Smooth muscle cell of the brain vasculature (primary cell): ENCODE measurements around the gene POLR2J.
A peak's percentile ranks its signal among the peaks of the same experiment; 100 is the strongest.
"Not testable (repeated sequence)": the region's sequence is repeated elsewhere in the genome, so short reads cannot be mapped to it uniquely, and the experiment has no call there.

Source experiments
- DNase-seq: peaks from one replicate; pipeline ENCODE4 v3.0.0-alpha.2; 2012; ENCODE audit warnings: low read depth, low spot score

The POLR2J gene

GRCh38 chr7:102478314-102479208, at the start of gene POLR2J:
Gene POLR2J, minus strand, starts transcription at chr7:102478922. Its CDS starts 62 bp downstream, at chr7:102478860.
- DNase-seq: peak; percentile 55

DNA sequence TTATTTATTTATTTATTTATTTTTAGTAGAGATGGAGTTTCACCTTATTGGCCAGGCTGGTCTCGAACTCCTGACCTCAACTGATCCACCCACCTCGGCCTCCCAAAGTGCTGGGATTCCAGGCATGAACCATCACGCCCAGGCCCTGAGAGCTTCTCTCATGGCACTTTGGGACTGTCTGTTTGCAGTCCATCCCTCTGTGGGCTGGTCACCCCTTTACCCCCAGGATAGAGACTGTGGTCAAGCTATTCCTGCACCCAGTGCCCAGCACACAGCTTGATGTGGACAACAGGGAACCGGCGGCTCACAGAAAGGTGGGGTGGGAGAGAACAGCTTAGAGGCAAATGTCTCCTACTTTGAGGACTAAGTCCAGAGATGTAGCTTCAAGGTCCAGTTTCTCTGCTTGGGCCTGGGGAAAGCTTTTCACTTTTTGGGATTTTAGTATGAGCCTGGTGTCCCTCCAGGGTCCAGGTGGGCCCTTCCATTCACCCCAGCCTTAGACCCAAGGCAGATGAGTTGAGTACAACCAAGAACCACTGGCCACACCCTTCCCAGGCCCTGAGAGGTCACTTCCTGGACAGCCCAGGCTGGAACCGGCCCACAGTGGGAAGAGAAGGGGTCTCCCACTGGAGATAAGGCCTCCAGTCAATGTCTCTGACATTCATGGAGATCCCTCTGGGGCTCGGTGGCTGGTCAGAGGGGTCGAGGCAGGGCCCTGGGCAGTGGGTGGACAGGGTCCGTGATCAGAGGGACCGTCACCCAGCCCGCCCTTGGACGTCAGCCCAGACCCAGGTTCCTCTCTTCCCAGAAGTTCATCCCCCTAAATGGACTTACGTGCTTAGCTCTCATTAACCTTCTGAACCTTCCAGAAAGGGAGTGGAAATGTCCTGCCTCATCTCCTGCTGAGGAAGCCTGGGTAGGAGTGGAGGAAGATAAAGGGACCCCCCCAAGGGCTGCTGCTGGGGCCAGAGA, 49.4 kb upstream of the POLR2J start:
- not testable (repeated sequence) for DNase-seq

GRCh38 chr7:102527182-102527581, 48.5 kb upstream of the POLR2J start:
- not testable (repeated sequence) for DNase-seq

- DNase-seq: not testable (repeated sequence)
Observed at GRCh38 chr7:102524803-102525202, 46.1 kb upstream of the POLR2J start.

DNA sequence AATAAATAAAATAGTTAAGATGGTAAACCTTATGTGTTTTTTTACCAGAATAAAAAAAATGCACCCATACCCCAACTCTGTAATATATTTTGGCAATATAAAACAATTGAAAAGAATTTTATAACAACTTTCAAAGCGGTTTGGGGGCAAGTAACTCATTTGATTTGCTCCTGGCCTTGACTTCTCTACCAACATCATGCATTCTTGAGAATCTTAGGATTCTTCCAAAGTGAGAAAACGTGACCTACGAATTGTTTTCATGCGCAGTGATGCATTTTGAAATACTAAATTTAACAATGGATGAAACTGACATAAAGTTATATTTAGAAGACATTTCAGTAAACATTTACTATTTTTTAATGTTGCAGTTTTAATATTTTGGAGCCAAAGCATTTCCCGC, 42.1 kb upstream of the POLR2J start:
- not testable (repeated sequence) for DNase-seq

DNA sequence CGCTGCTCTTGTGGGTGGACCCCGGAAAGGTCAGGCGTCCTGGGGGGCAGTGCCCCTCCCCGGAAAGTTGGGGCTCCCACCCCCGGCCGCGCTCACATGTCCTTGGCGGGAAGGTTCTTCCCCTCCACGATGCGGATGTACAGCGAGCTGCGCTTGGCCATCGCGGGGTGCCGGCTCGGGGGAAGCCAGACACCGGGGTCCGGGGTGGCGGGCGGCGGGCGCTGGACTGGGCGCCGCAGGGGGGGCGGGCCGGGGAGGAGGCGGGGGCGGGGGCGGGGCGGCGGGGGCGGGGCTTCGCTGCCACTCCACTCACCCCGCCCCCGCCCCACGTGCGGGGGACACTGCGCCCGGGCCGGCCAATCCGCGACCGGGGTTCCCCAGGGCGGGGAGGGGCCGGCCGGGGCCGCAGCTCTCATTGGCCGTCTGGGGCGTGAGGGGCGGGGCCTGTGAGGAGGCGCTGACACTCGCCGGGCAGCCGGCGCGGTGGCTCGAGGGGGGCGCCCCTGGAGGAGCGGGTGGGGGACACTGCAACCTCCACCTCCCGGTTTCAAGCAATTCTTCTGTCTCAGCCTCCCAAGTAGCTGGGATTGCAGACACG, 38.9 kb upstream of the POLR2J start, which contains the start of gene RASA4B:
Gene RASA4B (minus strand): TSS at position 228 of the 598 bp plus-strand sequence. CDS start 67 bp downstream, at position 161.
- DNase-seq: not testable (repeated sequence)

GRCh38 chr7:102516951-102517350, 38.2 kb upstream of the POLR2J start:
- DNase-seq: not testable (repeated sequence)

DNA sequence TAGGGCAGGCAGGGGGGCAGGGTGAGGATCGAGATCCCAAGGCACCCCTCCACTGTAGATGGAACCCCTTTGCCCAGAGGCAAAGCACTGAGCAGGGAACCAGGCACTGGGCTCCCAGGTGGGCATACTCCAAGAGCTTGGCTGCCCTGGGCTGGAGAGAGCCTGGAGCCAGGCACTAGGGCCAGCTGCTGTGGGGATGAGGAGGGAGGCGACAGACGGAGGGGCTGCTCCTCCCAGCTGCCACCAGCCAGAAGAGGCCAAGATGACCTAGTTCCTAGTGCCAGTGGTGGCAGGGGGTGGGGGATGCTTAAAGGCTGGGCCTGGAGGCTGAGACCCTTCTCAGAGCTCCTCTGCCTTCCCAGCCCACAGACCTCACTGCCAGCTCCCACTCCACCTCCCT, 37.2 kb upstream of the POLR2J start:
- DNase-seq: not testable (repeated sequence)

- DNase-seq: not testable (repeated sequence)
Observed at GRCh38 chr7:102514881-102515721, 36.4 kb upstream of the POLR2J start.

DNA sequence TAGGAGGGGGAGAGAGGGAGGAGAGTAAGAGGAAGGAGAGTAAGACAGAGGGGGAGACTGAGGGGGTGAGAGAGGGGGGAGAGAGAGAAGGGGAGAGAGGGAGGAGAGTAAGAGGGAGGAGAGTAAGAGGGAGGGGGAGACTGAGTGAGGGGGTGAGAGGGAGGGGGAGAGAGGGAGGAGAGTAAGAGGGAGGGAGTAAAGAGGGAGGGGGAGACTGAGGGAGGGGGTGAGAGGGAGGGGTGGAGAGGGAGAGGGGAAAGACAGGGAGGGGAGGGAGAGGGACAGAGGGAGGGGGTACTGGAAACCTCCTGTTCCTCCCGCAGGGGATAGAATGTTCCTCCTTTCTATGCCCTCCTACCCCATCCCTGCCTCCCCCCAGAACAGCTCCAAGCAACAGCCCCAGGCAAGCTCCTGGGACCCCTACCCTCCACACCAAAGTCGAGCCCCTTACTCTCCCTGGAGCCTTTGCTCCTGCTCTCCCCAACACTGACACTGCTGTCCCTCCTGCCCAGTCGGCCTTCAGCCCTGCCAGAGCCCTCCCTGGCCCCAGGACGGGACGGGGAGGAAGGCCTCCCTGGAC, 34.0 kb upstream of the POLR2J start:
- DNase-seq: peak; percentile 28

DNA sequence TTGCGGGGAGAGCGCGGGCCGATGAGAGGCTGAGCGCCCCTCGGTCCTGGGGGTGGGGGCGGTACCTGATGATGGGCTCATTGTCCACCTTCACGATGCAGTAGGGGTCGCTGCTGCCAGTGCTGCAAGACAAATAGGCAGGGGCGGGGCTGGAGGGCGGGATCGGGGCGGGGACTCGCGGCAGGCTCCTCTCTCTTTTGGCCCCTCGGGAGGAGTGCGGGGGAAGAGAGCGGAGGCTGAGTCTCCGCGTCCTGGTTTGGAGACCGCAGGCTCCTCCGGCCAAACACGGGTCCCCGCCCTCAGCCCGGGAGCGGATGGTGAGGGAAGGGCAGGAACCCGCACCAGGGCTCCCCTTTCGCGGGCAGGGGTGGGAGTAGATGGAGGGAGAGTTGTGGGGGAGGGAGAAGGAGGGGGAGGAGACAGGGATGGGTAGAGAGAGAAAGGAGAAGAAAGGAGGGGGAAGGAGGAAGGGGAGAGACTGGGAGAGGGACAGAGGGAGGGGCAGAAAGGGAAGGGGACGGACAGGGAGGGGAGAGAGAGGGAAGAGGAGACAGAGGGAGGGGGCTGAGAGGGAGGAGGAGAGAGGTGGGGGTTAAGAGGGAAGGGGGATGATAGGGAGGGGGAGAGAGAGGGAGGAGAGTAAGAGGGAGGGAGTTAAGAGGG, 33.3 kb upstream of the POLR2J start:
- not testable (repeated sequence) for DNase-seq

DNA sequence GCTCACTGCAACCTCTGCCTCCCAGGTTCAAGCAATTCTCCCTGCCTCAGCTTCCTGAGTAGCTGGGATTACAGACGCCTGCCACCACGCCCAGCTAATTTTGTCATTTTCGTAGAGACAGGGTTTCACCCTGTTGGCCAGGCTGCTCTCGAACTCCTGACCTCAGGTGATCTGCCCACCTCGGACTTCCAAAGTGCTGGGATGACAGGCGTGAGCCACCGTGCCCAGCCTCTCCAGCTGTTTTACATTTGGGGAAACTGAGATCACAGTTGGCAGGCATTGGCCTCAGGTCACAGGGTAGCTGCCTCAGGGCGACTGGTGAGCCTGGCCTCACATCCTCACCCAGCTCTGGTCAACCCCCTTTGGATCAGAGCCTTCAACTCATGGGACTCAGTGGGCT, 31.9 kb upstream of the POLR2J start:
- not testable (repeated sequence) for DNase-seq

DNA sequence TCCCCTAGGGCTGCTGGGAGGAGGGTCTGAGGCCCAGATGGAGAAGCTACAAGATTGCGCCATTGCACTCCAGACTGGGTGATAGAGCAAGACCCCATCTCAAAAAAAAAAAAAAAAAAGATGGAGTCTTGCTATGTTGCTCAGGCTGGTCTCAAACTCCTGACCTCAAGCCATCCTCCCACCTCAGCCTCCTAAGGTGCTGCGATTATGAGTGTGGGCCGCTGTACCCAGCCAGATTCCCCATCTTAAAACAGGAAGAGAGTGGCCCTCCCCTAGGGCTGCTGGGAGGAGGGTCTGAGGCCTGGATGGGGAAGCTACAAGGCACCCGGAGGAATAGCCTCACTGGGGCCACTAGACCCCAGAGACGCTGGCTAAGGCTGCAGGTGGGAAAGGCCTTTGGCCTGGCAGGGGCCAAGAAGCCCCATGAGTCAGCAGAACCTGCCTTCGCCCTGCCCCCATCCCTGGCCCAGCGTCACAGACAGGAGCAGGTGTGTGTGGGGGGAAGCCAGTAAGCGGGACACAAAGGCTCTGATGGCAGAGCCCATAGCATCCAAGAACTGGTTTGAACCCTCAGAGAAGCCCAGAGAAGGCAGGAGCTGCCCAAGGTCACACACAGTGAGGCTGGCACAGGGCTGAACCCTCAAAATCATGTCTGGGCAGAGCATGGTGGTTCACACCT, 28.8 kb upstream of the POLR2J start:
- DNase-seq: not testable (repeated sequence)

DNA sequence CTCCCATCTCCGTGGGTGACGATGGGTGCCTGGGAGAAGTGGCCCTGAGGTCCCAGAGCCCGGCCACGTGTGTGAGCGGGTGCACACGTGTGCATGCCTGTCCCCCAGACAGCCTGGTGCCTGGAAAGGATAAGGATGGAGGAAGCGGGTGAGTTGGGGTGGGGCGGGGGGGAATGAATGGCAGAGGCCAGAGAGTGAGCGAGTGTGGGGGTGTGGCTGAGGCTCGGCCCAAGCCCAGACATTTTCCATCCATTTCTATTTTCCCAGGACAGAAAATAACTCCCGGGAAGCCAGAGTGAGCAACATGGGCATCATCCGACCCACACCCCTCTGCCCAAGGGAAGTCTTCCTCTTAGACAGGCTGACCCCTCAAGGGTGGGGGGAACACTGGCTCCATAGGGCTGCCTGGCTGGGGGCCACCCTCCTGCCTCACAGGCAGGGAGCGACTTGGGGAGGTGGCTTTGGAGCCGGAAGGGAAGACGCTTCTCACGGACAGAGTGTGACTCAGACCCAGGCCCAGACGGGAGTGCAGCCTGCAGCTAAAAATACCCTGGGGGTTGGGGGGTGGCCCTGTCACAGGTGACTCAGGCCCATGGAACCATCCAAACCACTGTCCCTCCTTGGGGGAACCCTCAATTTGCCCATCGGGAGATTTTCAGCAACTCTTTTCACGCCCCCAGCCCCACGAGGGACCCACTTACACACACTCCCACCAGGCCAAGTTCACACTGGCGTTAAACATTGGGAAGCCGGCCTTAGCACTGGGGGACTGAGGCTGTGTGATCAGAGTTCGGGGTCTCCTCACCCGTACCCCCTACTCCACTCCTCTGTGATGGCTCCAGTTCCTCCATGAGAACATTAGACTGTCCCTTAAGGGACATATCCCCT, 26.8 kb upstream of the POLR2J start:
- not testable (repeated sequence) for DNase-seq

DNA sequence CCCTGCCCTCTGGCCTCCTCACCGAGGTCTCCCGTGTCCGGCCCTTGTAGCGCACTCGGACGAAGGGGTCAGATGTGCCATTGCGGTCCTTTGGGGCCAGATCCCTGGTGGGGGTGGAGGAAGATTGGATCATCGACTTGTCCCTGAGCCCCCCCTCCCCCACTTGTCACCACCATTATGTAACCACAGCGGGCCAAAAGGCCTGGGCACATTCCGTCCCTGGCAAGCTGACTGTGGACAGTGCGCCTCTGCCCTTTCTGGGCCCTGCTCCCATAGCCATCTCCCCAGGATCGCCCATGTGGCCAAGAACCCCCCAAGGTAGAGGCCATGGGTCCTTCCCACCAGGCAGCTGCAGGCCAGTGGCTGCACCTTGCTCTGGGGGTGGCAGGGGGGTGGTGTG, 24.4 kb upstream of the POLR2J start:
- not testable (repeated sequence) for DNase-seq

DNA sequence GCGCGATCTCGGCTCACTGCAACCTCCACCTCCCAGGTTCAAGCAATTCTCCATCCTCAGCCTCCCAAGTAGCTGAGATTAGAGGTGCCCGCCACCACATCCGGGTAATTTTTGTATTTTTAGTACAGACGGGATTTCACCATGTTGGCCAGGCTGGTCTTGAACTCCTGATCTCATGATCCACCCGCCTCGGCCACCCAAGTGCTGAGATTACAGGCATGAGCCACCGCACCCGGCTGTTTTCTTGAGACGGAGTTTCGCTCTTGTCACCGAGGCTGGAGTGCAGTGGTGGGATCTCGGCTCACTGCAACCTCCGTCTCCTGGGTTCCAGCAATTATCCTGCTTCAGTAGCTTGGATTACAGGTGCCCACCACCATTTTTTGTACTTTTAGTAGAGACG, 19.6 kb upstream of the POLR2J start:
- not testable (repeated sequence) for DNase-seq

DNA sequence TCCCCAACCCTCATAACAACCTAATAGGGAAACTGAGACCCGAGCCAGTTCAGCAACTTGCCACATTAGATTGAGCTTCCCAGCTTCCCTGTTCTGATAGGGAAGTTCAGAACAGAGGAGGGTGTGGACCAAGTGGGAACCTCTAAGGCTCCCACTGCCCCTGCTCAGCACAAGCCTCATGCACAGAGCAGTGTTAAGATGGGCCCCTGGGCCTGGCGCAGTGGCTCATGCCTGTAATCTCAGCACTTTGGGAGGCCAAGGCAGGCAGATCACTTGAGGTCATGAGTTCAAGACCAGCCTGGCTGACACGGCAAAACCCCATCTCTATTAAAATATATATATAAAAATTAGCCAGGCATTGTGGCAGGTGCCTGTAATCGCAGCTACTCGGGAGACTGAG, 18.6 kb upstream of the POLR2J start:
- not testable (repeated sequence) for DNase-seq

GRCh38 chr7:102496861-102497260, 18.1 kb upstream of the POLR2J start:
- not testable (repeated sequence) for DNase-seq
